WTC11 (cell line): ENCODE data around the gene CD9. TPM values are rescaled to one million over a fixed set of nuclear protein-coding genes. Genes with fewer than 3 reads are reported as not detected.

Experiments
- ATAC-seq: fragments of 200-7000 bp; cut with Tn5 transposase; 2 replicates; pipeline ENCODE4 v1.10.0; 2021; ENCODE audit warnings: mild to moderate bottlenecking, moderate library complexity
- CTCF ChIA-PET: fragments of 300-600 bp; sonication (Branson Sonifier 250); formaldehyde crosslinking; loops from one replicate; lab custom pipeline; 2021; ENCODE audit warnings: antibody characterized with exemption; lab: Charles Lee
- POLR2A ChIA-PET: fragments of 350-600 bp; sonication (Branson Sonifier 250); formaldehyde crosslinking; loops from one replicate; lab custom pipeline; 2021; ENCODE audit warnings: antibody characterized with exemption; lab: Charles Lee
- DNase-seq: peaks from one replicate; pipeline ENCODE4 v3.0.0; 2021; ENCODE audit warnings: low spot score
- H3K27ac Mint-ChIP-seq: 2 replicates; pipeline ENCODE4 v1.8.0; 2021; ENCODE audit warnings: mixed read lengths
- H3K27me3 Mint-ChIP-seq: 2 replicates; pipeline ENCODE4 v1.8.0; 2021; ENCODE audit warnings: low read depth, mild to moderate bottlenecking, moderate library complexity, mixed read lengths
- H3K36me3 Mint-ChIP-seq: 2 replicates; pipeline ENCODE4 v1.8.0; 2021; ENCODE audit warnings: mixed read lengths
- H3K4me1 Mint-ChIP-seq: 2 replicates; pipeline ENCODE4 v1.8.0; 2022; ENCODE audit warnings: mixed read lengths
- H3K4me3 Mint-ChIP-seq: 2 replicates; pipeline ENCODE4 v1.8.0; 2021; ENCODE audit warnings: mild to moderate bottlenecking, moderate library complexity, mixed read lengths
- H3K9me3 Mint-ChIP-seq: 2 replicates; pipeline ENCODE4 v1.8.0; 2021; ENCODE audit warnings: mixed read lengths
- ATF2 ChIP-seq: sonication (generic); formaldehyde crosslinking; IDR thresholded peaks from 2 replicates; pipeline ENCODE4 v1.8.1; 2022; ENCODE audit warnings: low read depth, missing genetic modification reagents, borderline replicate concordance
- ATF3 ChIP-seq: sonication (generic); formaldehyde crosslinking; conservative IDR thresholded peaks from 2 replicates; pipeline ENCODE4 v1.8.1; 2022; ENCODE audit warnings: mild to moderate bottlenecking, missing genetic modification reagents
- ATF6 ChIP-seq: sonication (generic); formaldehyde crosslinking; IDR thresholded peaks from 2 replicates; pipeline ENCODE4 v1.8.1; 2023; ENCODE audit warnings: mild to moderate bottlenecking, missing genetic modification reagents
- ESRRA ChIP-seq: sonication (generic); formaldehyde crosslinking; IDR thresholded peaks from 2 replicates; pipeline ENCODE4 v1.8.1; 2022; ENCODE audit warnings: mild to moderate bottlenecking, missing genetic modification reagents, borderline replicate concordance
- ETV6 ChIP-seq: sonication (generic); formaldehyde crosslinking; IDR thresholded peaks from 2 replicates; pipeline ENCODE4 v1.8.1; 2022; ENCODE audit warnings: mild to moderate bottlenecking, missing genetic modification reagents
- FOXK1 ChIP-seq: sonication (generic); formaldehyde crosslinking; IDR thresholded peaks from 2 replicates; pipeline ENCODE4 v1.8.0; 2022; ENCODE audit warnings: mild to moderate bottlenecking, moderate library complexity, missing genetic modification reagents
- GABPB1 ChIP-seq: sonication (generic); formaldehyde crosslinking; IDR thresholded peaks from 2 replicates; pipeline ENCODE4 v1.8.1; 2023; ENCODE audit warnings: mild to moderate bottlenecking, missing genetic modification reagents
- KAT7 ChIP-seq: sonication (generic); formaldehyde crosslinking; IDR thresholded peaks from 2 replicates; pipeline ENCODE4 v1.8.1; 2023; ENCODE audit warnings: missing genetic modification reagents, mild to moderate bottlenecking, borderline replicate concordance
- MLX ChIP-seq: sonication (generic); formaldehyde crosslinking; IDR thresholded peaks from 2 replicates; pipeline ENCODE4 v1.8.1; 2023; ENCODE audit warnings: mild to moderate bottlenecking, missing genetic modification reagents, moderate library complexity
- PREB ChIP-seq: sonication (generic); formaldehyde crosslinking; IDR thresholded peaks from 2 replicates; pipeline ENCODE4 v1.8.1; 2022; ENCODE audit warnings: mild to moderate bottlenecking, missing genetic modification reagents, moderate library complexity, borderline replicate concordance
- RORB ChIP-seq: fragments of 250-450 bp; sonication (Bioruptor Pico); IDR thresholded peaks from 2 replicates; pipeline ENCODE4 v1.9.0; 2021; ENCODE audit warnings: mild to moderate bottlenecking
- SOX15 ChIP-seq: fragments of 250-450 bp; sonication (Bioruptor Pico); IDR thresholded peaks from 2 replicates; pipeline ENCODE4 v1.9.0; 2021; ENCODE audit warnings: mild to moderate bottlenecking
- TEAD4 ChIP-seq: sonication (generic); formaldehyde crosslinking; IDR thresholded peaks from 2 replicates; pipeline ENCODE4 v1.8.0; 2022; ENCODE audit warnings: mild to moderate bottlenecking, missing genetic modification reagents
- USF2 ChIP-seq: sonication (generic); formaldehyde crosslinking; IDR thresholded peaks from 2 replicates; pipeline ENCODE4 v1.8.1; 2023; ENCODE audit warnings: mild to moderate bottlenecking, missing genetic modification reagents, moderate library complexity
- ZMAT4 ChIP-seq: fragments of 250-450 bp; sonication (Bioruptor Pico); IDR thresholded peaks from 2 replicates; pipeline ENCODE4 v1.9.0; 2021; ENCODE audit warnings: mild to moderate bottlenecking
- ZNF423 ChIP-seq: fragments of 250-450 bp; sonication (Bioruptor Pico); IDR thresholded peaks from 2 replicates; pipeline ENCODE4 v2.1.2; 2022; ENCODE audit warnings: mild to moderate bottlenecking, moderate library complexity
- ZNF425 ChIP-seq: fragments of 250-450 bp; sonication (Bioruptor Pico); conservative IDR thresholded peaks from 2 replicates; pipeline ENCODE4 v1.9.0; 2021; ENCODE audit warnings: mild to moderate bottlenecking
- total RNA-seq: library from RNA; stranded (reverse); gene quantifications from 3 replicates; pipeline ENCODE4 v1.2.3, GENCODE V29; 2021

CD9 gene
- total RNA-seq, 1 experiment from 2014 or later = 260 TPM

GRCh38 chr12:6234906-6235305, 34.7 kb downstream of the CD9 start:
- DNase-seq (no peak), ATAC-seq (no peak)
- TF ChIP-seq SOX15 (CRISPR knock-in tag) (no peak), ATF6 (no peak), KAT7 (no peak), GABPB1 (CRISPR knock-in tag) (no peak), ZNF423 (no peak), RORB (CRISPR knock-in tag) (no peak), ZMAT4 (no peak), ETV6 (CRISPR knock-in tag) (no peak), ESRRA (no peak), MLX (CRISPR knock-in tag) (no peak), PREB (CRISPR knock-in tag) (no peak), TEAD4 (CRISPR knock-in tag) (no peak)
- TF ChIP-seq, all 79 proteins: peak for 0
- Mint-ChIP-seq H3K36me3 (peaks cover 82% of the 10 kb centered on the region), H3K27me3 (no peaks in the 10 kb centered on the region), H3K27ac (peak overlapping the region; percentile 50; the same call in 1 of the 2 replicates), H3K4me3 (no peak overlapping the region), H3K4me1 (peaks cover 36% of the 10 kb centered on the region), H3K9me3 (no peaks in the 10 kb centered on the region)
- CTCF ChIA-PET = interaction anchor here (1.0 kb wide), 1 partner anchor 40 kb away, joined by 3 read pairs; no protein-coding TSS in a partner anchor
- POLR2A ChIA-PET = no interaction called here

- Mint-ChIP-seq H3K4me3 (no peak overlapping the region), H3K27ac (peak overlapping the region; percentile 50), H3K36me3 (peaks cover 84% of the 10 kb centered on the region), H3K4me1 (peaks cover 30% of the 10 kb centered on the region), H3K27me3 (no peaks in the 10 kb centered on the region), H3K9me3 (no peaks in the 10 kb centered on the region)
- ATAC-seq = no peak
- no peak for TF ChIP-seq TEAD4 (CRISPR knock-in tag)
- no peak for TF ChIP-seq USF2
- no peak for TF ChIP-seq ATF2 (CRISPR knock-in tag)
- no peak for TF ChIP-seq FOXK1 (CRISPR knock-in tag)
- no peak for TF ChIP-seq KAT7
- no peak for TF ChIP-seq ATF3
- no peak for TF ChIP-seq GABPB1 (CRISPR knock-in tag)
- no peak for TF ChIP-seq ZNF425
- no peak for DNase-seq
- CTCF ChIA-PET = interaction anchor here (1.0 kb wide), 1 partner anchor 40 kb away, joined by 3 read pairs; no protein-coding TSS in a partner anchor
- POLR2A ChIA-PET = no interaction called here
Measured at GRCh38 chr12:6235499-6235898, 35.3 kb downstream of the CD9 start.
